Measurements from ENCODE around the gene ZNF827.

The ZNF827 gene

DNA sequence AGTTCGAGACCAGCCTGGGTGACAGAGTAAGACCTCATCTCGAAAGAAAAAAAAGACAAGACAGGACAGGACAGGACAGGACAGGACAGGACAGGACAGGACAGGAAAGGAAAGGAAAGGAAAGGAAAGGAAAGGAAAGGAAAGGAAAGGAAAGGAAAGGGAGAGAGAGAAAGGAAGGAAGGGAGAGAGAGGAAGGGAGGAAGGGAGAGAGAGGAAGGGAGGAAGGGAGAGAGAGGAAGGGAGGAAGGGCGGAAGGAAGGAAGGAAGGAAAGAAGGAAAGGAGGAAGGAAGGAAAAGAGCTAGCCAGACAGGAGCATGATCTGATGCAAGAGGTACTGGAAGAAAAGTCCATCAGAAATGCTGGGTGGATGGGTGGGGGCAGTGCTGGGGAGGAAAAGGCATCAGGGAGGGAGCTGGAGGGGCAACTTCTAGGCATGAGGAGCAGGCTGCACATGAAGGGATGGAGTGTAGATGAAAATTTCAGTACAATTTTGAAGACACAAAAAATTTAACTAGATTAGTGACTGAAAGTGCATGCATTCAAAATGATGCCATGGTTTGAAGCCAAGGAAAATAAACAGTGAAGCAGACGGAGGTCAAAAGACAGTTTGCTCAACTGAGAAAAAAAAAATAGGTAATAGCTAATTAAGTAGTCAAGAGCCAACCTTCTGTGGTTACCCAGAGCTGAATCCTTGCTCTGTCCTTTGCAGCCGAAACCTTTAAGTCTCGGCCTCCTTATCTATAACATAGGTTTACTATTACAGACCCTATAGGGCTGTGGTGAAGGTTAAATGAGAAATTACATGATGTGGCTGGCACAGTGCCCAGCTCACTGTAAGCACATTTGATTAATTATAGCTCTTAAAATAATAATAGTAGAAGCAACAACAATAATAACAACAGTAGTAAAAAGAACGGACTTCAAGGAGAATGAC lies 59.9 kb downstream of the ZNF827 start (continued):
- TF ChIP-seq KLF1 (tag by site-specific recombination; IDR thresholded peaks at IDR 0.05), result no peak
- TF ChIP-seq ZNF76 (tag by site-specific recombination; IDR thresholded peaks at IDR 0.05; ENCODE audit: borderline replicate concordance, low read depth), result no peak
- TF ChIP-seq, protein P1, sequence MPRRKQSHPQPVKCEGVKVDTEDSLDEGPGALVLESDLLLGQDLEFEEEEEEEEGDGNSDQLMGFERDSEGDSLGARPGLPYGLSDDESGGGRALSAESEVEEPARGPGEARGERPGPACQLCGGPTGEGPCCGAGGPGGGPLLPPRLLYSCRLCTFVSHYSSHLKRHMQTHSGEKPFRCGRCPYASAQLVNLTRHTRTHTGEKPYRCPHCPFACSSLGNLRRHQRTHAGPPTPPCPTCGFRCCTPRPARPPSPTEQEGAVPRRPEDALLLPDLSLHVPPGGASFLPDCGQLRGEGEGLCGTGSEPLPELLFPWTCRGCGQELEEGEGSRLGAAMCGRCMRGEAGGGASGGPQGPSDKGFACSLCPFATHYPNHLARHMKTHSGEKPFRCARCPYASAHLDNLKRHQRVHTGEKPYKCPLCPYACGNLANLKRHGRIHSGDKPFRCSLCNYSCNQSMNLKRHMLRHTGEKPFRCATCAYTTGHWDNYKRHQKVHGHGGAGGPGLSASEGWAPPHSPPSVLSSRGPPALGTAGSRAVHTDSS (tag by site-specific recombination; IDR thresholded peaks at IDR 0.05), result peak; percentile 15; the same call in 1 of the 2 replicates
- TF ChIP-seq ZNF202 (tag by site-specific recombination; IDR thresholded peaks at IDR 0.05; ENCODE audit: borderline replicate concordance), result no peak
- TF ChIP-seq ZNF561 (tag by site-specific recombination; IDR thresholded peaks at IDR 0.05; ENCODE audit: borderline replicate concordance), result peak; percentile 68; the same call in 1 of the 2 replicates
- TF ChIP-seq ZNF175 (tag by site-specific recombination; IDR thresholded peaks at IDR 0.05), result no peak
- TF ChIP-seq ZNF837 (tag by site-specific recombination; IDR thresholded peaks at IDR 0.05), result no peak
- no peak for TF ChIP-seq ZNF121 (tag by site-specific recombination; IDR thresholded peaks at IDR 0.05)
- TF ChIP-seq, protein P2, sequence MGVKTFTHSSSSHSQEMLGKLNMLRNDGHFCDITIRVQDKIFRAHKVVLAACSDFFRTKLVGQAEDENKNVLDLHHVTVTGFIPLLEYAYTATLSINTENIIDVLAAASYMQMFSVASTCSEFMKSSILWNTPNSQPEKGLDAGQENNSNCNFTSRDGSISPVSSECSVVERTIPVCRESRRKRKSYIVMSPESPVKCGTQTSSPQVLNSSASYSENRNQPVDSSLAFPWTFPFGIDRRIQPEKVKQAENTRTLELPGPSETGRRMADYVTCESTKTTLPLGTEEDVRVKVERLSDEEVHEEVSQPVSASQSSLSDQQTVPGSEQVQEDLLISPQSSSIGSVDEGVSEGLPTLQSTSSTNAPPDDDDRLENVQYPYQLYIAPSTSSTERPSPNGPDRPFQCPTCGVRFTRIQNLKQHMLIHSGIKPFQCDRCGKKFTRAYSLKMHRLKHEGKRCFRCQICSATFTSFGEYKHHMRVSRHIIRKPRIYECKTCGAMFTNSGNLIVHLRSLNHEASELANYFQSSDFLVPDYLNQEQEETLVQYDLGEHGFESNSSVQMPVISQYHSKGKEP (tag by site-specific recombination; IDR thresholded peaks at IDR 0.05), result peak; percentile 65
- TF ChIP-seq ZNF626 (tag by site-specific recombination; IDR thresholded peaks at IDR 0.05), result no peak
- peak; percentile 52; the same call in 1 of the 2 replicates for TF ChIP-seq ZNF24 (tag by site-specific recombination; IDR thresholded peaks at IDR 0.05)
- TF ChIP-seq, protein P3, sequence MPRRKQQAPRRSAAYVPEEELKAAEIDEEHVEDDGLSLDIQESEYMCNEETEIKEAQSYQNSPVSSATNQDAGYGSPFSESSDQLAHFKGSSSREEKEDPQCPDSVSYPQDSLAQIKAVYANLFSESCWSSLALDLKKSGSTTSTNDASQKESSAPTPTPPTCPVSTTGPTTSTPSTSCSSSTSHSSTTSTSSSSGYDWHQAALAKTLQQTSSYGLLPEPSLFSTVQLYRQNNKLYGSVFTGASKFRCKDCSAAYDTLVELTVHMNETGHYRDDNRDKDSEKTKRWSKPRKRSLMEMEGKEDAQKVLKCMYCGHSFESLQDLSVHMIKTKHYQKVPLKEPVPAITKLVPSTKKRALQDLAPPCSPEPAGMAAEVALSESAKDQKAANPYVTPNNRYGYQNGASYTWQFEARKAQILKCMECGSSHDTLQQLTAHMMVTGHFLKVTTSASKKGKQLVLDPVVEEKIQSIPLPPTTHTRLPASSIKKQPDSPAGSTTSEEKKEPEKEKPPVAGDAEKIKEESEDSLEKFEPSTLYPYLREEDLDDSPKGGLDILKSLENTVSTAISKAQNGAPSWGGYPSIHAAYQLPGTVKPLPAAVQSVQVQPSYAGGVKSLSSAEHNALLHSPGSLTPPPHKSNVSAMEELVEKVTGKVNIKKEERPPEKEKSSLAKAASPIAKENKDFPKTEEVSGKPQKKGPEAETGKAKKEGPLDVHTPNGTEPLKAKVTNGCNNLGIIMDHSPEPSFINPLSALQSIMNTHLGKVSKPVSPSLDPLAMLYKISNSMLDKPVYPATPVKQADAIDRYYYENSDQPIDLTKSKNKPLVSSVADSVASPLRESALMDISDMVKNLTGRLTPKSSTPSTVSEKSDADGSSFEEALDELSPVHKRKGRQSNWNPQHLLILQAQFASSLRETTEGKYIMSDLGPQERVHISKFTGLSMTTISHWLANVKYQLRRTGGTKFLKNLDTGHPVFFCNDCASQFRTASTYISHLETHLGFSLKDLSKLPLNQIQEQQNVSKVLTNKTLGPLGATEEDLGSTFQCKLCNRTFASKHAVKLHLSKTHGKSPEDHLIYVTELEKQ (tag by site-specific recombination; IDR thresholded peaks at IDR 0.05; ENCODE audit: borderline replicate concordance), result no peak
- TF ChIP-seq BCL11B (tag by site-specific recombination; IDR thresholded peaks at IDR 0.05; ENCODE audit: low read depth), result no peak
- TF ChIP-seq SP3 (tag by site-specific recombination; IDR thresholded peaks at IDR 0.05), result no peak
- no peak for TF ChIP-seq ZNF433 (tag by site-specific recombination; IDR thresholded peaks at IDR 0.05; ENCODE audit: low read depth)
- no peak for TF ChIP-seq ZNF585B (tag by site-specific recombination; IDR thresholded peaks at IDR 0.05)
- TF ChIP-seq, protein P4, sequence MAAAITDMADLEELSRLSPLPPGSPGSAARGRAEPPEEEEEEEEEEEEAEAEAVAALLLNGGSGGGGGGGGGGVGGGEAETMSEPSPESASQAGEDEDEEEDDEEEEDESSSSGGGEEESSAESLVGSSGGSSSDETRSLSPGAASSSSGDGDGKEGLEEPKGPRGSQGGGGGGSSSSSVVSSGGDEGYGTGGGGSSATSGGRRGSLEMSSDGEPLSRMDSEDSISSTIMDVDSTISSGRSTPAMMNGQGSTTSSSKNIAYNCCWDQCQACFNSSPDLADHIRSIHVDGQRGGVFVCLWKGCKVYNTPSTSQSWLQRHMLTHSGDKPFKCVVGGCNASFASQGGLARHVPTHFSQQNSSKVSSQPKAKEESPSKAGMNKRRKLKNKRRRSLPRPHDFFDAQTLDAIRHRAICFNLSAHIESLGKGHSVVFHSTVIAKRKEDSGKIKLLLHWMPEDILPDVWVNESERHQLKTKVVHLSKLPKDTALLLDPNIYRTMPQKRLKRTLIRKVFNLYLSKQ (tag by site-specific recombination; IDR thresholded peaks at IDR 0.05; ENCODE audit: borderline replicate concordance), result no peak
- no peak for TF ChIP-seq ZNF169 (tag by site-specific recombination; IDR thresholded peaks at IDR 0.05)
- no peak for TF ChIP-seq KLF9 (tag by site-specific recombination; IDR thresholded peaks at IDR 0.05; ENCODE audit: low read depth)
- no peak for TF ChIP-seq ZNF211 (tag by site-specific recombination; IDR thresholded peaks at IDR 0.05; ENCODE audit: low read depth)
- no peak for TF ChIP-seq ZNF473 (tag by site-specific recombination; IDR thresholded peaks at IDR 0.05)
- TF ChIP-seq, protein P5, sequence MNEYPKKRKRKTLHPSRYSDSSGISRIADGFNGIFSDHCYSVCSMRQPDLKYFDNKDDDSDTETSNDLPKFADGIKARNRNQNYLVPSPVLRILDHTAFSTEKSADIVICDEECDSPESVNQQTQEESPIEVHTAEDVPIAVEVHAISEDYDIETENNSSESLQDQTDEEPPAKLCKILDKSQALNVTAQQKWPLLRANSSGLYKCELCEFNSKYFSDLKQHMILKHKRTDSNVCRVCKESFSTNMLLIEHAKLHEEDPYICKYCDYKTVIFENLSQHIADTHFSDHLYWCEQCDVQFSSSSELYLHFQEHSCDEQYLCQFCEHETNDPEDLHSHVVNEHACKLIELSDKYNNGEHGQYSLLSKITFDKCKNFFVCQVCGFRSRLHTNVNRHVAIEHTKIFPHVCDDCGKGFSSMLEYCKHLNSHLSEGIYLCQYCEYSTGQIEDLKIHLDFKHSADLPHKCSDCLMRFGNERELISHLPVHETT (tag by site-specific recombination; IDR thresholded peaks at IDR 0.05), result no peak
- TF ChIP-seq ZFHX2 (tag by site-specific recombination; conservative IDR thresholded peaks at IDR 0.05), result no peak
- no peak for TF ChIP-seq ZNF549 (tag by site-specific recombination; IDR thresholded peaks at IDR 0.05)
- TF ChIP-seq ZNF274 (IDR thresholded peaks at IDR 0.05; ENCODE audit: low read length), result no peak
- TF ChIP-seq ZNF274 (tag by site-specific recombination; IDR thresholded peaks at IDR 0.05; ENCODE audit: borderline replicate concordance), result no peak
- TF ChIP-seq ZNF16 (tag by site-specific recombination; IDR thresholded peaks at IDR 0.05; ENCODE audit: low read depth), result no peak

Measured in HEK293 (cell line).